ENCODE data around the gene POC1A.
"Not testable (repeated sequence)": the region's sequence is repeated elsewhere in the genome, so short reads cannot be mapped to it uniquely, and the experiment has no call there.

POC1A gene

DNA sequence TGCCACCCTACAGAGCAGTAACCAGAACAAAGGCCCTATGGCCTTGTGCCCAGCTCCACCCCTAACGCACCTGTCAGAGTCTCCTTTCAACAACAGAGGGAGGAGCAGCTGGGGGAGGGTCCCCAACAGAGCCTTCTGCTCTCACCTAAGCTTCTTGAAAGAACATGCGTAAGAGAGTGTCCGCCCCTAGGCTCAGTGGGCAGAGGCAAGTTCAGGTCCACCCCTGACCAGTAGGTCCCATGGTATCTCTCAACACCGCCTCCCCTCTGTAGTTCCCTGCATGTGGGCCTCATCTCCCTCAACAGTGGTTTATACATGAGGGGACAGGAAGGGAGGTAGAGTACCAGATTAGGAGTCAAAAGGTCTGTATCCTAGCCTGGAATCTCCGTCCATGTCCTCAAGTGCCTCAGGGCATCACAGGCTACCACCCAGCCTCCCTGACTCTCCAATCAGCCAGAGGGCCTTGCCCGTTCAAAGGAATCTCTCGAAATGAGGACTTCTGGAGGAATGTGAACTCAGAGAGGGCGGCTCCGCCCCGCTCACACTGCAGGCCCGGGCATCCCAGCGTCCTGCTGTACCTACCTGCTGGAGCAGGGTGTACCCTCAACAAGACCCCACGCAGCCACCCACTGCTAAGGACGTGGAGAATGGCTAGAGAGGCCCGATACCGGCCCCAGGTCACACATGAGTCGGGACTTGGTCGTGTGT is 680 bp downstream of the POC1A start:
- in situ Hi-C loops (cut with MboI; ENCODE audit: low sequenced_read_pairs): no loop called here

DNA sequence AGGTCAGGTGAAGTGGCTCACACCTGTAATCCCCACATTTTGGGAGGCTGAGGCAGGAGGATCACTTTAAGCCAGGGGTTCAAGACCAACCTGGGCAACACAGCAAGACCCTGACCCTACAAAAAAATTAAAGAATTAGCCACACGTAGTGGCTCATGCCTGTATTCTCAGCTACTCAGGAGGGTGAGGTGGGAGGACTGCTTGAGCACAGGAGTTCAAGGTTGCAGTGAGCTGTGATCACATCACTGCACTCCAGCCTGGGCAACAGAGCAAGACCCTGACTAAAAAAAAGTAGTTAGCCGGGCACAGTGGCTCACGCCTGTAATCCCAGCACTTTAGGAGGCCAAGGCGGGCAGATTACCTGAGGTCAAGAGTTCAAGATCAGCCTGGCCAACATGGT is 2.2 kb downstream of the POC1A start:
- in situ Hi-C loops (cut with MboI; ENCODE audit: low sequenced_read_pairs): not testable (repeated sequence)

DNA sequence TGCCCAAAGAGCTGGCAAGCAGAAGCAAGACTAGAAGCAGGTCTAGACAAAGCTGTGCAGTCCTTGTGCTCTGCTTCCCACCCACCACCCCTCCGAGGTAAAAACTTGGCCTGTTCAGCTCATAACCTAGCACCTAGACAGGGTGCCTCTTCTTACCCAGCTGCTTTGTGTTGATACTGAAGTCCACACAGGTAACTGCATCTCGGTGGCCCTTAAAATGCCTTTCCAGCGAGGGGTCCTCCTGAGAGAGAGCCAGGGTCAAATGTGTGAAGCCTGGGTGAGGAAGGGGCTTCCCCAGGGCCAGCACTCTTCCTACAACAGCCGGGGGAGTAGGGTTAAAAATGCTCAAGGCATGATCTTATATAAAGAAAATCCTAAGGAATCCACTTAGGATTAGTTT is 3.4 kb downstream of the POC1A start:
- in situ Hi-C loops (cut with MboI; ENCODE audit: low sequenced_read_pairs): no loop called here

DNA sequence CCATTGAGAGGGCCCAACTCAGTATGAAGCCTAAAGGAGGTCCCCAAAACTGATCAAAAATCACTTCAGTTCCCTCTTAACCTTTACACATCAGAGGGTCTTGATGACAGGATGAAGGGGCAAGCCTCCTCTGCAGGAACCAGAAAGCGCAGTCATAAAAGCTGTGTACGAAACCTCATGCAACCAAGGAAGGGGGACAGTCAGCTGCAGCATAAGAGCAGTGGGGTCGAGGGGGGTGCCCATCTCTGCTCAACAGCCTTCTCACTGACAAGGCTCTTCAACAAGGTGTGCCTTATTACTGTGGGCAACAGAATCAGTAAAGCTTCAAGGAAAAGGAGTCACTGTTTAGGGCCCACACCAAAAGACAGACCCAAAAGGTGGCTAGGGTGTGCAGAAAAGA is 3.9 kb downstream of the POC1A start:
- in situ Hi-C loops (cut with MboI; ENCODE audit: low sequenced_read_pairs): no loop called here

DNA sequence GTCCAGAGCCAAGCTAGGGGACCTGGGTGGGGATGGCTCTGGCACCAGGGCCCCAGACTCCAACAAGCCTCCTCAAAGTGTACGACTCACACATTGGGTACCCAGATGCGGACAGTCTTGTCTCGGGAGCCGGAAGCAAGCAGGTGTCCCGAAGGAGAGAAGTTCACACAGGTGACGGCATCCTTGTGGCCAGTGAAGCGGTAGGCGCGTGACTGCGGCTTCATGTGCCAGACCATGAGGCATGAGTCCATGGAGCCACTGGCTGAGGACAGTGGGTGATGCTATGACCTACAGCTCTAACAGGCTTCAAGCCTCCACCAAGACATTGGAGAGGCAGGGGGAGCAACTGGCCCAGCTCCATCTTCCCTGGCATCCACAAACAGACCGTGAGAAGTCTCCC is 4.5 kb downstream of the POC1A start:
- in situ Hi-C loops (cut with MboI; ENCODE audit: low sequenced_read_pairs): no loop called here

DNA sequence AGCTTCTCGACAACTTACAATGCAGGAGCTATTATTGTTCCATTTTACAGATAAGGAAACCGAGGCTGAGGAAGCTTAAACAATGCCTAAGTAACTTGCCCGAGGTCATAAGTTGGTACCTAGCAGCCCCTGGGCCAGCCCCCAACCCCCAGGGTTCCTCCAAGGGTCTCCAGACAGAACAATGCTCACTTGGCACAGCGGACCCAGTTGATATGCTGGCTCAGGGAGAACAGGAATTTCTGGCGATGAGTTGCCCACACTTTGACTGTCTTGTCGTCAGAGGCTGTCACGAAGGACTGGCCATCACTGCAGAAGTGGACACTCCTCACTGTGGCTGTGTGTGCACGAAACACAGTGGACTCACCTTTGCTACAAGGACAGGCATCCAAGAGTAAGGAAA is 5.2 kb downstream of the POC1A start:
- in situ Hi-C loops (cut with MboI; ENCODE audit: low sequenced_read_pairs): no loop called here

DNA sequence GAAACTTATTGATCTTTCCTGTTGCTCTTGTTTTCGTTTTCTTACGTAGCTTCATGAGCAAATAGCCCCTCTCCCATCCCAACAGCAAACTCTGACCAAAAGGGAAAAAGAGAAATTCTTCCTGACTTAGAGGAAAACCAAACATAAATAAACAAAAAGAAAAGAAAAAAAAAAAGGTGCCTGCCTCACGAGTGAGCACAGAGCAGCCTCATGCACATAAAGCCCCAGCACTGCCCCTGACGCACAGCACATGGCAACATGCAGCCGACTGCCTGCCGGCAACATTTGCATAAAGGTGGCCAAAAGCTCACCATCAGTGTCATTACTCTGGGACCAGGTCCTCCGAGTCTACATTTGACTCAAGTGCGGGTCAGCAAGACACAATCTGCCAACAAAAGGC is 6.4 kb downstream of the POC1A start:
- in situ Hi-C loops (cut with MboI; ENCODE audit: low sequenced_read_pairs): no loop called here

DNA sequence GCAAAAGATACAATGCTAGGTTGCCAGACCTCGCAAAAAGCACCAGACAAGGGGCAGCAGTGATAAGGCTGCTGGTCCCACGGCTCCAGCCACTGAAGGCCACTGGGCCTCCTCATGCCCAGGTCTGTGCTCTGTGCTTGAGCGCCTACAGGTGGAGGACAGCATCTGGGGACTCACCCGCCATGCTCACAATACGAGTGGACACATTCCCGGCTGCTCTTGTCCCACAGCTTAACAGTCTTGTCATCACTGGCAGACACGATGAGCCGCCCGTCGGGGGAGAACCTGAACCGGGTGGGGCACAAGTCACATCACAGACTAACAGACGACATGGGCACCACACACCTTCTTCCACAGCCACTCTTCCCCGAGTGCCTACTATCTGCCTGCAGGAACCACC is 7.4 kb downstream of the POC1A start:
- in situ Hi-C loops (cut with MboI; ENCODE audit: low sequenced_read_pairs): no loop called here

DNA sequence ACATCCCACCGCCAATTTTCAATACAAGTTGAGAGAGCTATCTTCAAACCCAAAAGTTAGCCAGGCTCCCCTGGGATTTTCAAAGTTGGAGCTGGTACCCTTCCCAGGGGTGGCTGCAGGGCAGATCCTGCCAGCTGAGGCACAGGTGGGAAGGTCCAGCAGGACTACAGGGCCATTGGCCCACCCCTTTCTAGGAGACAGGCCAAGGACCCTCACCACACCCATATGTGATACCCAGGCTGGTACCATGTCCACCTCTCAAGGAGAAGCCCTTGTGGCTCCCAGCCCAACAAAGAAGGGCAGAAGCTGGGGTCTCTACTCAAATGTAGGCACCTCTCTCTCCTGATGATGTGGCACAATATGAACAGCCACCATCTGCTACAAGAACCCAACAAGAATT is 8.0 kb downstream of the POC1A start:
- in situ Hi-C loops (cut with MboI; ENCODE audit: low sequenced_read_pairs): no loop called here

DNA sequence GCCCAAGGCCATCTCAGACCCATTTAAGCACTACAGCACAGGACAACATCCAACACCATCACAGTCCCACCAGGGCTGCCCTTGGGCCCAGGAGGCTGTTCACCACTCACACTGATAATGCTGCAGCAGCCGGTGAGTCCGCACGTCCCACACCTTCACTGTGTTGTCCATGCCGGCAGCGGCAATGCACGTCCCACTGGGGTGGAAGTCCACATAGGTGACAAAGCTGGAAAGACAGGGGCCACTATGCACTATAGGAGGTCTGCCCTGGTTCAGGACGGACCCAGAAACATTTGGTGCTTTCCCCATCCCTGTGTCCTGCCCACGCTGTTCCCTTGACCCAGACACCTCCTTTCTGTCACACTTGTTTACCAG is 8.5 kb downstream of the POC1A start:
- in situ Hi-C loops (cut with MboI; ENCODE audit: low sequenced_read_pairs): no loop called here

DNA sequence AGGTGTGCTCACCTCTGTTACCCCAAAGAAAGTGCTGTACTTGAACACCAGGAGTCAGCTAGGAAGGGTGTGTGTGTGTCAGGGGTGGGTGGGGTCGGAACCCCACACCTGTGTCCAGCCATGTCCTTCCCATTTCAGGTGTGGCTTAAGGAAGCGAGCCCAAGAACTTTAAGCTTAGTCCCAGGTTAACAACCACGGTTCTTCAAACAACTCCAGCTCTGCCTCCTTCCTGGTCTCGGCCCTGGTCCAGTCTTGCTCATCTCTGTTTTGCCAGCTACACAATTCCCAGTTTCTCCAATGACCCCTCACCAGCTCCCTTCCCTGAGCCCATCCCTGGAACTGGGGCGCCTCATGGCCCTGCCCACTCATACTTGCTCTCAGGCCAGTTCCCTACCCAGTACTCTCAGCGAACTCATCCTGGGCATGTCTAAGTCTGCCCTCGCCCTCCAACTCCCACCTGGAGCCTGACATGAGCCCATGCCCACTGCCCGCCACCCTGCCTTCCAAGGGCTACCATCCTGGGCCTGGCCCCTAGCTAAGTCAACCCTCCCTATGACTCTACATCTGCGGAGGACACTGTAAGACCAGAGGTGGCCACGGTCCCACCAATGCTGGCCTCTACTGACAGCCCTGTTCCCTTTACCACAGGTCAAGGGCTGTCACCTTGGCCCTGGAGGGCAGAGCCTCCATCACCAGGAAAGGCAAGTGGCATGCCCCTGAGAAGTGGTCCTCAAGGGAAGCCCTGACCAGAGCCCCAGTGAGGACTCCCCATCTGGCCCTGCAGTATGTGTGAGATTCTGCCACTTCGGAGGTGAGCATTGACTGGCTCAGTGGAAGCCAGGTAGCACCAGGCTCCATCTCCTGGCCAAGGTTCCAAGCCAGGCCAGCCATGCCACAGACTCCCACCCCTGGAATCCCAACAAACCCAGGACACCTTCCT is 9.2 kb downstream of the POC1A start:
- in situ Hi-C loops (cut with MboI; ENCODE audit: low sequenced_read_pairs): no loop called here

DNA sequence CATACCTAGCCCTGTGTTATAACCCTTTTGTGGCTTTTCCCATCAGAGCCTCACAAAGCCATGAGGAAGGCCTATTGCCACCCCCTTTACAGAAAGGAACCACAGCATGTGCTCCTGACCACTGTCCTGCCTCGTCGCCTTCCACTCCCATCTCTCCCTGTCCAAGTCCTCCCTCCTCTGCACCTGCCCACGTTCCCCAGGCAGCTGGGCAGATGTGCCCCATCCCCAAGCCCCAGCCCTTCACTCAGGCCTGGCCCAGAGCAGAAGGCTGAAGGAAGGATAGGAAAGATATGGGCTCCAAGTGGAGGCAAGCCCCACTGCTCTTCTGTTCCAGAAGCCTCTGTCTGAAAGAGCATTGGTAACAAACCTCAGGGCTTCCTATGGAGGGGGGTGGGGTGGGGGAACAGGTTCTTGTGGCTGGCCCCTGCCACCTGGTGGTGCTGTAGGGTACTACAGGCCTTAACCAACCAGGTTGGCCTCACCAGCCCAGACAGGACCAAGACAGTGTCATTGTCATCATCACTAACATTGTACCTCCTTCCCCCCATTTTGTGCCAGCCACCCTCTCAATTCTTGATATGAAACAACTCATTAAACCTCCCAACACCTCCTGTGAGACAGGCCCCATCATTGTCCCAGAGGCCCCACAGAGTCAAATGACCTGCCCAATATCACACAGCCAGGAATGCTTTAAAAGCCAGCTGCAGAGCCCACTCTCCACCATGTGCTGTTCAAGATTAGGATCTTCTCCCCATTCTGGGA is 10.0 kb downstream of the POC1A start:
- in situ Hi-C loops (cut with MboI; ENCODE audit: low sequenced_read_pairs): no loop called here

DNA sequence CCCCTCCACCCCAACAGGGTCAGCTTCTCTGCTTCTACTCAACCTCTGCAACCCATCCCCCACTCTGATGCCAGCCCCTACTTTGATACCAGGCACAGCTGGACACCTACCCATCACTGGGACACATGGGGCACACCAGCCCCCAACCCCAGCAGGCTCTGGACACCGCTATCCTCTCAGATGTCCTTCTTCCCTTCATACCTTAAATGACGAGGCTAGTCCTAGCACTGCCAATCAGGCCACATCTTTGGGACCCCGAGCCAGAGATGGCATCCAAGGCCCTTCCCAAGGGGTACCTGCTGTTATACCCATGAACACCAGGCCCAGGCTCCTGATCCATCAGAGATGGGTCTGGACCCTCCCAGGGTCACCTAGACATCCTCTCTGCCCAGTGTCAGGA is 10.6 kb downstream of the POC1A start:
- in situ Hi-C loops (cut with MboI; ENCODE audit: low sequenced_read_pairs): no loop called here

DNA sequence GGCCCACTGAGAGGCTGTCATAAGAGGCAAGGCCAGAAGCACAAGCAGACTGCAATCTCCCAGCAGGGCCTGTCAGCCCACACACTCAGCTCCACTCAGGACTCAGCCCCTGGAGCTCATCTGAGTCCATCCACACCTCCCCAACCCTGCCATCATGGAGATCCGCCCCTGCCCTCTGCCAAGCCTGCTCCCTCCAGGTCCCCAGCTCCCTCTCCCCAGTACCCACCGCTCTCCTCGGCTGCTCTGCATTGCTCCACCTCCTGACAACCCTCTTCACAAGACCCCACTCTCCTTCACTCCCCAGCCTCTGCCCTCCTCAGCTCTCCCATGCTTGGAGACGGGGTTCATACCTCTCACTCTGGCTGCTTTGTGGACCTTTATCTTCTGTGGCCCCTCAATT is 11.1 kb downstream of the POC1A start:
- in situ Hi-C loops (cut with MboI; ENCODE audit: low sequenced_read_pairs): no loop called here

DNA sequence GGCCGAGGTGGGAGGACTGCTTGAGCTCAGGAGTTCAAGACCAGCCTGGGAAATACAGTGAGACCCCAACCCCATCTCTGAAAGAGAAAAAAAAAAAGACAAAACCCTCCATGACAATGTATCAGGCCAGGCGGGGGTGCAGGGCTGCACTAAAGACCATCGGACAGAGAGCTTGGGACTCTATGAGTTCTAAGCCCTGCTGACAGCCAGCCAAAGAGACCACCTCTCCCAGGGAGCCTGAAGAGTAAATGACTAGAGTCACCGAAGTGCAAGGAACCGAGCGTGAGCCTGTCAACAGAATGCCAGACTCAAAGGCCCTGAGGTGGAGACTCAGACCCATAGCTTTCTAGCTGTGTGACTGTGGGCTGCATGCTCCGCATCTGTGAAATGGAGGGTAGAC is 12.5 kb downstream of the POC1A start:
- in situ Hi-C loops (cut with MboI; ENCODE audit: low sequenced_read_pairs): no loop called here

DNA sequence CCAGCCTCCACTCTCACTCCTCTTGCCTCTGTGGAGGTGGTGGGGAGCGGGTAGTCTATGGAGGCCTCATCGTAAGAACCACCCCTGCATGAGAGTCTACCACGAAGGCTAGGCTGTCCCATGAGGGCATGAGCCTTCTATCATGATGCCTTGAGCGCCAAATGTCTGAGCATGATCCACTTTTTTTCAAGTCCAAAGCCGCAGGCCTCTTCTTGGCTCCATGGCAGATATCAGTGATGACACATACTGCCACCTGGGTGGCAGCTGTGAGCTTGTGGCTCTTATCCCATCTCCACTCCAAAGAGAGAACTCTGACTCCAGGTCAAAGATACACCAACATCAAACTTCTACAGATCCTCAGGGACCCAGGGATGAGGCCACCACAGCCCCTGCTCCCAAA is 13.5 kb downstream of the POC1A start:
- in situ Hi-C loops (cut with MboI; ENCODE audit: low sequenced_read_pairs): no loop called here

DNA sequence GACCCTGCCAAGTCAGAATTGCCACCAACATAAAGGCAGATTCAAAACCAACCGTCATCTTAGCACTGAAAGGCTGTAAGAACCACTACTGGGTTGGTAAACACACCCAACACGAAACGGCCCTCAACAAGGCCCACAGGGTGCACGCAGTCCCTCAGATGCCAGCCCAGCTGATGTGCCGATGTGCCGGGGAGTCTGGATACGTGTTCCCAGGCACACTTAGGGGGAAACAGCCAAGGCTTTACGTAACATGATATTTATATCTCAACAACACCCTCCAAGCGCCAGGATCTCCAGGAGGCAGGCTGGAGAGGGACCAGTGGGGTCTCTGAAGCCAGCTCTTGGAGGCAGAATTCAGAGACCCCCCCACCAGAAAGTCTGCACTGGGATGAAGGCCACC is 14.2 kb downstream of the POC1A start:
- in situ Hi-C loops (cut with MboI; ENCODE audit: low sequenced_read_pairs): no loop called here

DNA sequence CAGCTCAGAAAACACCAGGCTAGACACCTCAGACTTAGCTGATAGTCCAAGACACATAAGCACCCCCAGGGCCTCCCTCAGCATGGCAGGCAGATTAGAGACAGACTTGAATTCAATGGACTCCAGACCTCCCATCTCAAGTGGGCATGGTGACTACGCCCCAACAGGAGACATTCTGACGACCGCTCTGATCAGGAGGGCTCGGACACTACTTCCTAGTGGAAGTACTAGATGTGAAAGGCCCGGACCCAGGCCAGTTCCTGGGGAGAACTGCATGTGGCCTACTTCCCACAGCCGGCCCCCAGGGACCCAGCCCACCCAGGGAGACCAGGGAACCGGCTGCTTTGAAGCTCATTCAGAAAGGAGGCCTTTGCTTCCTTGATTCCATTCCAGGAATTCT is 16.9 kb downstream of the POC1A start:
- in situ Hi-C loops (cut with MboI; ENCODE audit: low sequenced_read_pairs): no loop called here

DNA sequence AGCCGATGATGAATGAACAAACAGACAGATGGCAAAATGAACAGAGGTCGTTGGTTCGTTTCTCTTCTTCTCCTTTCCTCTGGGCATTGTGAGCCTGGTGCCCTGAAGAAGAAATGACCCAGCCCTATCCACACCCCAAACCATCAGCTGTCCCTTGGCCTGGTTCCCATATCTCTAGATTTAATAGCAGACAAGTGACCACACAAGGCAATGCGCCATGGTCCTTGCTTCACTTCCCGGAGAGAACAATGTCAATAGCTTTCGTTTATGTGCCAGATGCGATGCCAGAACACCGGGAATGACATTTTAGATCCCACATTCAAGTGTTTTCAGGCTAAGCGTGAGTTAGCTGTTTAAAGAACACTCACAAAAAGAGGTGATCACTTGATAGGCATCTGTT is 17.7 kb downstream of the POC1A start:
- in situ Hi-C loops (cut with MboI; ENCODE audit: low sequenced_read_pairs): no loop called here

DNA sequence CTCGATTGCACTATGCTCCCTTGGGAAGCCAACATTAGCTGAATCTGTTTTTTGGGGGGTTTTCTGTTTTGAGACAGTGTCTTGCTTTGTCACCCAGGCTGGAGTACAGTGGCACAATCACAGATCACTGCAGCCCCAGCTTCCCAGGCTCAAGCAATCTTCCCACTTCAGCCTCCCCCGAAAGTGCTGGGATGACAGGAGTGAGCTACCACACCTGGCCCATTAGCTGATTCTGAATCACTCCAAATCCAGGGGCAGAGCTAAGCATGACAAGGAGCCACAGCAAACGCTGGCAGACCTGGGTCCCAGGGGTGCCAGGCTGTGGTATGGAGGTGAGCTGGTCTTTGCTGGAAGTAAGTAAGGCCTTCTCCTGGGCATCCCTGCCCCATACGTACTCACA is 18.9 kb downstream of the POC1A start:
- in situ Hi-C loops (cut with MboI; ENCODE audit: low sequenced_read_pairs): no loop called here

DNA sequence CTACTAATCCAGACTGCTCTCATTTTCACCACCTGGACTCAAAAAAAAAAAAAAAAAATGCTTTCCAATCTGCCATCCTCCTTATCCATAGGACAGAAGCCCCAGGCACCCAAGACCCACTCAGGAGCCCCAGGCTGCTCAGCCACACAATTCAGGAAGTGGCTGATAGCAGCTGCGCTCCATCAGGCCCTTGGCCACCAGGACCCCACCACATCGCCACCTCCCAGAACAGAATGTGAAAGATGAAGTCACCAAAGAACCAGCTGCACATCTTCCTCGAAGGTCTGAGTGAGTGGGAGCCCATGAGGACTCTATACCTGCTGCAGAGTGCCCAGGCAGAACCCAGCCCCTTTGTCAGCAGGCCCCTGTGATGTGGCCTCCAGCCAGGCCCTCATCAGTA is 19.5 kb downstream of the POC1A start:
- in situ Hi-C loops (cut with MboI; ENCODE audit: low sequenced_read_pairs): no loop called here

DNA sequence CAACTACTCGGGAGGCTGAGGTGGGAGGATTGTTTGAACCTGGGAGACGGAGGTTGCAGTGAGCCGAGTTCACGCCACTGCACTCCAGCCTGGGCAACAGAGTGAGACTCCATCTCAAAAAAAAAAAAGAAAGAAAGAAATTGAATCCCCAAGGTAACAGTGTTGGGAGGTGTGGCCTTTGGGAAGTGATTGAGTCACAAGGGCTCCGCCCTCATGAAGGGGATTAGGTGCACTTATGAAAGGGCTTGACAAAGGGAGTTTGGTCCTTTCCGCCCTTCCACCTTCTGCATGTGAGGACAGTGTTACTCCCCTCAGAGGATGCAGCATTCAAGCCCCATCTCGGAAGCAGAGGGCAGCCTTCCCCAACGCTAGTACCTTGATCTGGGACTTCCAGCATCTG is 21.3 kb downstream of the POC1A start:
- in situ Hi-C loops (cut with MboI; ENCODE audit: low sequenced_read_pairs): no loop called here

Measured in HL-60/S4 (cell line).